Tibial nerve (tissue), 4 donors: ENCODE data around the gene HAUS3. TPM values are rescaled to one million over a fixed set of nuclear protein-coding genes. Genes with fewer than 3 reads are reported as not detected.

Experiments used
- DNase-seq, 2 donors: peaks; one replicate each; pipeline ENCODE4 v3.0.0-alpha.2; 2019; ENCODE audit warnings: low spot score in 2 of 2
- H3K27ac ChIP-seq, 4 donors: fragments of 200-600 bp; sonication (generic) in 3 of 4; one replicate each; pipeline ENCODE4 v1.5.1; 2017 to 2019; ENCODE audit warnings: mild to moderate bottlenecking in 1 of 4
- H3K27me3 ChIP-seq, 2 donors: fragments of 200-600 bp; sonication (generic) in 1 of 2; one replicate each; pipeline versions ENCODE4 v1.5.1 to v1.6.0; 2017 to 2019
- H3K36me3 ChIP-seq, 3 donors: fragments of 200-600 bp; sonication (generic); one replicate each; pipeline ENCODE4 v1.5.1; 2018 to 2019
- H3K4me1 ChIP-seq, 4 donors: fragments of 200-600 bp; sonication (generic) in 3 of 4; one replicate each; pipeline ENCODE4 v1.5.1; 2017 to 2019
- H3K4me3 ChIP-seq, 4 donors: fragments of 200-600 bp; sonication (generic) in 3 of 4; one replicate each; pipeline ENCODE4 v1.5.1; 2017 to 2019; ENCODE audit warnings: mild to moderate bottlenecking in 1 of 4, moderate library complexity in 1 of 4
- H3K9me3 ChIP-seq, 4 donors: fragments of 200-600 bp; sonication (generic) in 3 of 4; one replicate each; pipeline ENCODE4 v1.5.1; 2017 to 2019
- CTCF ChIP-seq, 5 experiments: fragments of 200-600 bp in 3 of 5; fragments of 450-650 bp in 2 of 5; sonication (generic) in 3 of 5; IDR thresholded peaks; one replicate each; pipeline ENCODE4 v1.5.1; 2016 to 2019; ENCODE audit warnings: antibody characterized with exemption in 5 of 5, mild to moderate bottlenecking in 3 of 5, moderate library complexity in 2 of 5
- EP300 ChIP-seq, 2 donors: sonication (generic); formaldehyde crosslinking; IDR thresholded peaks; one replicate each; pipeline ENCODE4 v1.6.1; 2017; ENCODE audit warnings: antibody characterized with exemption in 2 of 2, mild to moderate bottlenecking in 1 of 2
- POLR2A ChIP-seq, 2 donors: fragments of 450-650 bp; IDR thresholded peaks; one replicate each; pipeline ENCODE4 v1.6.1; 2017; ENCODE audit warnings: antibody characterized with exemption in 2 of 2, mild to moderate bottlenecking in 2 of 2, moderate library complexity in 2 of 2
- WGBS, 2 donors: methylation state at CpG; one replicate each; pipeline ENCODE4 v1.1.5; 2018; 5-methylcytosine and 5-hydroxymethylcytosine counted together
- small RNA-seq: library from RNA; depleted of rRNA; stranded (forward); fragments of <200 nt; gene quantifications from one replicate; pipeline ENCODE3, GENCODE V24; 2016
- total RNA-seq, 4 donors: library from RNA; depleted of rRNA; stranded (reverse); fragments of >200 nt; gene quantifications; one replicate each; pipeline ENCODE4 v1.1.0, GENCODE V29; 2016

The HAUS3 gene
- total RNA-seq, 4 donors from 2014 or later = 9.6 to 20.1 (median 17.5) TPM

- Histone ChIP-seq H3K4me1 (no peaks in the 10 kb centered on the region), H3K4me3 (no peak overlapping the region), H3K36me3 (no peaks in the 10 kb centered on the region), H3K9me3 (peaks cover 0 to 4% (median 0%) of the 10 kb centered on the region in 4 donors), H3K27me3 (no peaks in the 10 kb centered on the region), H3K27ac (no peak overlapping the region)
- no peak for TF ChIP-seq EP300 (IDR thresholded peaks at IDR 0.05)
- TF ChIP-seq CTCF (IDR thresholded peaks at IDR 0.05) = no peak
- no peak for TF ChIP-seq POLR2A (IDR thresholded peaks at IDR 0.05)
- 75 to 83% methylated on average over 7 of the region's 7 CpGs for WGBS, 2 donors
- no peak for DNase-seq
Observed at GRCh38 chr4:2179717-2180116, 62.2 kb downstream of the HAUS3 start.

- no peak overlapping the region for H3K4me3 ChIP-seq
- TF ChIP-seq CTCF (IDR thresholded peaks at IDR 0.05) (no peak), POLR2A (IDR thresholded peaks at IDR 0.05) (no peak), EP300 (IDR thresholded peaks at IDR 0.05) (no peak)
- DNase-seq = no peak
- H3K4me1 ChIP-seq = no peaks in the 10 kb centered on the region
- H3K9me3 ChIP-seq = peaks cover 0 to 4% (median 0%) of the 10 kb centered on the region in 4 donors
- no peaks in the 10 kb centered on the region for H3K36me3 ChIP-seq
- H3K27ac ChIP-seq = no peak overlapping the region
- 100% methylated on average over 1 of the region's 1 CpG for WGBS, 2 donors
- no peaks in the 10 kb centered on the region for H3K27me3 ChIP-seq
Observed at GRCh38 chr4:2178986-2179385, 62.9 kb downstream of the HAUS3 start.

Small RNA genes within 50 kb of the gene (small RNA-seq; reads per million reads assigned to genes)
- not detected for gene COX6B1P5

Other genes starting within 250 kb of the HAUS3 start
- 10 to 100 TPM; 32.9 to 43.1 (median 37.5) TPM for gene NELFA, start 233.1 kb downstream of the HAUS3 start, total RNA-seq
- 10 to 100 TPM in 1 of 4 donors, 1 to 10 TPM in 3; 1.8 to 11.1 (median 5.6) TPM for gene NAT8L, start 182.8 kb downstream of the HAUS3 start, total RNA-seq
- 1 to 10 TPM; 3.3 to 9.6 (median 5.5) TPM for gene POLN, start within 50 bp of the HAUS3 start, total RNA-seq
- 10 to 100 TPM; 62.4 to 77.1 (median 62.9) TPM for gene MXD4, start 20.0 kb upstream of the HAUS3 start, total RNA-seq
- gene ZFYVE28, start 176.5 kb upstream of the HAUS3 start, total RNA-seq = 10 to 100 TPM; 16.2 to 44.4 (median 26.5) TPM
- gene CFAP99, start 176.8 kb upstream of the HAUS3 start, total RNA-seq = not detected
- gene RNF4, start 227.0 kb upstream of the HAUS3 start, total RNA-seq = 10 to 100 TPM; 33.0 to 67.7 (median 49.3) TPM